Measurements from ENCODE around the gene TUBG2.

- TF ChIP-seq EZH2 (IDR thresholded peaks at IDR 0.05; ENCODE audit: borderline replicate concordance, insufficient read depth, low read length, poor library complexity, severe bottlenecking) (no peak), CTCF (IDR thresholded peaks at IDR 0.05; ENCODE audit: poor library complexity, severe bottlenecking) (no peak), RAD21 (conservative IDR thresholded peaks at IDR 0.05) (no peak), POLR2AphosphoS5 (IDR thresholded peaks at IDR 0.05) (no peak)
Measured at GRCh38 chr17:42670789-42671657, 11.9 kb downstream of the TUBG2 start.

Measured in neural cell (in vitro differentiated cells).